Activated CD8-positive, alpha-beta memory T cell treated with anti-CD3 and anti-CD28 coated beads, Interleukin-2, amount 50 U/mL, for 24 hours (primary cell): ENCODE data around the gene ZNF30.
"Not testable (repeated sequence)": the region's sequence is repeated elsewhere in the genome, so short reads cannot be mapped to it uniquely, and the experiment has no call there.

Source experiments
- DNase-seq: peaks from one replicate; pipeline ENCODE4 v3.0.0-alpha.2; 2020; ENCODE audit errors: extremely low read depth

Gene ZNF30

GRCh38 chr19:34985249-34986022, 58.7 kb downstream of the ZNF30 start:
- no peak for DNase-seq

GRCh38 chr19:34988119-34988518, 61.4 kb downstream of the ZNF30 start:
- no peak for DNase-seq

GRCh38 chr19:34989298-34989697, 62.6 kb downstream of the ZNF30 start:
- DNase-seq, result no peak

GRCh38 chr19:34990578-34991192, 64.0 kb downstream of the ZNF30 start:
- DNase-seq, result no peak

- no peak for DNase-seq
Observed at GRCh38 chr19:34991542-34992333, 65.0 kb downstream of the ZNF30 start.

GRCh38 chr19:34992582-34992981, 65.9 kb downstream of the ZNF30 start:
- DNase-seq, result not testable (repeated sequence)

GRCh38 chr19:34994286-34994642, 67.6 kb downstream of the ZNF30 start:
- no peak for DNase-seq
